Upper lobe of left lung (tissue), 6 donors: ENCODE results near the gene IDH3B. TPM values are rescaled to one million over a fixed set of nuclear protein-coding genes. Genes with fewer than 3 reads are reported as not detected.
A peak's percentile ranks its signal among the peaks of the same experiment; 100 is the strongest.

ENCODE experiments used
- ATAC-seq, 2 donors: fragments of 200-7000 bp; cut with Tn5 transposase; one replicate each; pipeline ENCODE4 v1.9.1; 2022; ENCODE audit warnings: mild to moderate bottlenecking in 2 of 2, moderate library complexity in 2 of 2; ENCODE audit not compliant: low FRiP score in 2 of 2
- DNase-seq, 2 donors: peaks; one replicate each; pipeline ENCODE4 v3.0.0-alpha.2; 2019 to 2020
- H3K27ac ChIP-seq, 4 donors: fragments of 200-600 bp; sonication (generic); one replicate each; pipeline ENCODE4 v1.5.1; 2016 to 2019
- H3K27me3 ChIP-seq, 4 donors: fragments of 200-600 bp; sonication (generic); one replicate each; pipeline ENCODE4 v1.5.1; 2017 to 2019
- H3K36me3 ChIP-seq, 4 donors: fragments of 200-600 bp; sonication (generic); one replicate each; pipeline ENCODE4 v1.5.1; 2016 to 2019
- H3K4me1 ChIP-seq, 4 donors: fragments of 200-600 bp; sonication (generic); one replicate each; pipeline ENCODE4 v1.5.1; 2018 to 2019
- H3K4me3 ChIP-seq, 4 donors: fragments of 200-600 bp; sonication (generic); one replicate each; pipeline ENCODE4 v1.5.1; 2017 to 2019; ENCODE audit warnings: mild to moderate bottlenecking in 2 of 4, moderate library complexity in 1 of 4
- H3K9me3 ChIP-seq, 4 donors: fragments of 200-600 bp; sonication (generic); one replicate each; pipeline ENCODE4 v1.5.1; 2018 to 2019
- CTCF ChIP-seq, 6 experiments: fragments of 450-650 bp in 4 of 6; fragments of 200-600 bp in 2 of 6; sonication (generic) in 2 of 6; IDR thresholded peaks; one replicate each; pipeline ENCODE4 v1.5.1; 2016 to 2019; ENCODE audit warnings: antibody characterized with exemption in 6 of 6
- EP300 ChIP-seq, 4 donors: sonication (generic); formaldehyde crosslinking; IDR thresholded peaks; one replicate each; pipeline ENCODE4 v1.5.1; 2017; ENCODE audit warnings: antibody characterized with exemption in 4 of 4, control low read depth in 2 of 4
- POLR2A ChIP-seq, 4 donors: fragments of 450-650 bp; IDR thresholded peaks; one replicate each; pipeline ENCODE4 v1.5.1; 2016 to 2017; ENCODE audit warnings: antibody characterized with exemption in 4 of 4, mild to moderate bottlenecking in 2 of 4
- POLR2AphosphoS5 ChIP-seq, 2 donors: sonication (generic); formaldehyde crosslinking; IDR thresholded peaks; one replicate each; pipeline ENCODE4 v1.5.1; 2017; ENCODE audit warnings: antibody characterized with exemption in 2 of 2
- WGBS, 2 donors: methylation state at CpG; one replicate each; pipeline ENCODE4 v1.1.5; 2017 to 2018; 5-methylcytosine and 5-hydroxymethylcytosine counted together
- total RNA-seq, 6 donors: library from RNA; depleted of rRNA in 4 of 6; stranded (reverse); fragments of >200 nt in 4 of 6; gene quantifications; one replicate each; pipeline versions ENCODE4 v1.1.0 to v1.2.1, GENCODE V29; 2016 to 2021
- donor health status: DM: no; HTN: no; CAD: no; lungs with moderate emphysema.
- donor health status: DM: no; HTN: yes; CAD: no; lungs with severe emphysema.

IDH3B gene
- total RNA-seq, 6 donors from 2014 or later, result 64.7 to 108 (median 75.0) TPM

GRCh38 chr20:2654831-2655230 lies 9.2 kb downstream of the IDH3B start:
- 91 to 92% methylated on average over 3 of the region's 3 CpGs for WGBS, 2 donors
- Histone ChIP-seq H3K36me3 (peaks cover 35 to 61% (median 58%) of the 10 kb centered on the region in 4 donors), H3K9me3 (no peaks in the 10 kb centered on the region), H3K27ac (no peak overlapping the region), H3K4me3 (peak overlapping the region in 1 of 4 donors; percentile 66), H3K27me3 (no peaks in the 10 kb centered on the region), H3K4me1 (peaks cover 15 to 30% (median 19%) of the 10 kb centered on the region in 4 donors)
- no peak for DNase-seq
- TF ChIP-seq POLR2A (IDR thresholded peaks at IDR 0.05), result no peak
- no peak for ATAC-seq

- H3K36me3 ChIP-seq, result peaks cover 35 to 57% (median 54%) of the 10 kb centered on the region in 4 donors
- DNase-seq, result no peak
- H3K4me1 ChIP-seq, result peaks cover 15 to 30% (median 19%) of the 10 kb centered on the region in 4 donors
- no peaks in the 10 kb centered on the region for H3K9me3 ChIP-seq
- H3K27ac ChIP-seq, result peak overlapping the region in 1 of 4 donors; percentile 26
- peak overlapping the region in 1 of 4 donors; percentile 66 for H3K4me3 ChIP-seq
- TF ChIP-seq POLR2AphosphoS5 (IDR thresholded peaks at IDR 0.05) (no peak), CTCF (IDR thresholded peaks at IDR 0.05) (no peak), POLR2A (IDR thresholded peaks at IDR 0.05) (no peak), EP300 (IDR thresholded peaks at IDR 0.05) (no peak)
- WGBS, 2 donors, result 81 to 88% methylated on average over 7 to 9 of the region's 9 CpGs
- no peaks in the 10 kb centered on the region for H3K27me3 ChIP-seq
- no peak for ATAC-seq
These were observed 9.6 kb downstream of the IDH3B start for GRCh38 chr20:2654384-2654822.

DNA sequence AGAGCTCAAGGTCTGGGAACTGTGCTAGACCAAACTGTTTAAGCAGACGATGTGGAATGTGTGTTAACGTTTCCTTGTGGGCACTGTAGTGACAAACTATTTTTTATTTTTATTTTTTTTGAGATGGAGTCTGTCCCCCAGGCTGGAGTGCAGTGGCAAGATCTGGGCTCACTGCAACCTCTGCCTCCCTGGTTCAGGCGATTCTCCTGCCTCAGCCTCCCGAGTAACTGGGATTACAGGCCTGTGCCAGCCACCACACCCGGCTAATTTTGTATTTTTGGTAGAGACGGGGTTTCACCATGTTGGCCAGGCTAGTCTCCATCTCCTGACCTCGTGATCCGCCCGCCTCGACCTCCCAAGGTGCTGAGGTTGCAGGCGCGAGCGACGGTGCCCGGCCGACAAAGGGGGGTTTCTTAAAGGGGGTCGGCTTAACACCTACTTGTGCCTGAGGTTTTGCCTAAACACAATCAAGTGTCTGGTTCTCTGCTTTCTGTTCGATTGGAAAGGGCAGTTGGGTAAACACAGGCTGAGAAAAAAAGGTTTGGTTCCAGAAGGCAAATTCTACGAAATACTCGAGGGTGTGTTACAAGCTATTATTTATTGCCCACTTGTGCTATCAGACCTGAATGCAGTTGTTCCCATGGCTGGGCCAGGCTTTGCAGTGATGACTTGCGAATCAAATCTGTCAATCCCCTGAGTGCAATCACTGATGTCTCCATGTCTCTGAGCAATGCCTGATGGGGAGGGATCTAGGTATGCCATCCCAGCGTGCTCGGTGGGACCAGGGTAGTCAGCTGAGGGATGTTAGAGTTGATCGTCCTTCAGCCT lies 10.2 kb downstream of the IDH3B start:
- peaks cover 35 to 50% (median 48%) of the 10 kb centered on the region in 4 donors for H3K36me3 ChIP-seq
- TF ChIP-seq CTCF (IDR thresholded peaks at IDR 0.05), result no peak
- TF ChIP-seq POLR2A (IDR thresholded peaks at IDR 0.05), result no peak
- TF ChIP-seq POLR2AphosphoS5 (IDR thresholded peaks at IDR 0.05), result no peak
- TF ChIP-seq EP300 (IDR thresholded peaks at IDR 0.05), result no peak
- no peaks in the 10 kb centered on the region for H3K9me3 ChIP-seq
- peak in 1 of 2 donors; percentile 73 for DNase-seq
- 44 to 45% methylated on average over 21 to 24 of the region's 24 CpGs for WGBS, 2 donors
- H3K27ac ChIP-seq, result peak overlapping the region in 3 of 4 donors; percentile 85 to 89 (median 88)
- no peak for ATAC-seq
- H3K4me3 ChIP-seq, result peak overlapping the region; percentile 66 to 100 (median 92)
- H3K4me1 ChIP-seq, result peaks cover 15 to 30% (median 19%) of the 10 kb centered on the region in 4 donors
- H3K27me3 ChIP-seq, result no peaks in the 10 kb centered on the region

GRCh38 chr20:2652724-2653555 lies 11.1 kb downstream of the IDH3B start:
- H3K4me1 ChIP-seq, result peaks cover 15 to 30% (median 19%) of the 10 kb centered on the region in 4 donors
- H3K36me3 ChIP-seq, result peaks cover 30 to 42% (median 39%) of the 10 kb centered on the region in 4 donors
- peak overlapping the region; percentile 75 to 89 (median 86) for H3K27ac ChIP-seq
- peak overlapping the region; percentile 66 to 100 (median 92) for H3K4me3 ChIP-seq
- 1 to 2% methylated on average over 8 to 43 of the region's 56 CpGs for WGBS, 2 donors
- H3K9me3 ChIP-seq, result no peaks in the 10 kb centered on the region
- no peak for DNase-seq
- ATAC-seq, result peak; percentile 52 to 80
- TF ChIP-seq POLR2A (IDR thresholded peaks at IDR 0.05), result peak in 1 of 4 donors; percentile 1
- no peak for TF ChIP-seq POLR2AphosphoS5 (IDR thresholded peaks at IDR 0.05)
- H3K27me3 ChIP-seq, result no peaks in the 10 kb centered on the region

- WGBS, 2 donors, result 0% methylated on average over 15 to 30 of the region's 101 CpGs
- peaks cover 25 to 33% (median 31%) of the 10 kb centered on the region in 4 donors for H3K36me3 ChIP-seq
- peaks cover 15 to 32% (median 19%) of the 10 kb centered on the region in 4 donors for H3K4me1 ChIP-seq
- peak; percentile 98 to 99 for ATAC-seq
- no peaks in the 10 kb centered on the region for H3K27me3 ChIP-seq
- H3K27ac ChIP-seq, result peak within 1 kb of the TSS; percentile 75 to 89 (median 86)
- H3K4me3 ChIP-seq, result peak within 1 kb of the TSS; percentile 66 to 100 (median 92)
- DNase-seq, result peak; percentile 91 to 98
- TF ChIP-seq POLR2AphosphoS5 (IDR thresholded peaks at IDR 0.05) (peak; percentile 75 to 88), CTCF (IDR thresholded peaks at IDR 0.05) (no peak), EP300 (IDR thresholded peaks at IDR 0.05) (peak in 1 of 4 donors; percentile 20), POLR2A (IDR thresholded peaks at IDR 0.05) (peak in 3 of 4 donors; percentile 70 to 87 (median 78))
- H3K9me3 ChIP-seq, result no peaks in the 10 kb centered on the region
These were observed 12.0 kb downstream of the IDH3B start, which contains the start of gene NOP56 for GRCh38 chr20:2651772-2652723. TSS of gene NOP56 (plus strand) at chr20:2652632. CDS start at chr20:2652661, 29 bp downstream.
